Panc1 (cell line): ENCODE measurements around the gene RCBTB2. TPM values are rescaled to one million over a fixed set of nuclear protein-coding genes. Genes with fewer than 3 reads are reported as not detected.

Source experiments
- ATAC-seq: fragments of 200-7000 bp; cut with Tn5 transposase; 2 replicates; pipeline ENCODE4 v1.9.1; 2020; ENCODE audit warnings: mild to moderate bottlenecking, moderate library complexity
- BruUV-seq: library from RNA; stranded (reverse); fragments of 400-500 nt; replicated peaks from 2 replicates; lab custom pipeline; 2021; lab: Mats Ljungman, UMichigan
- CTCF ChIA-PET: fragments of 300-600 bp; sonication (Branson Sonifier 250); formaldehyde crosslinking; loops from one replicate; lab custom pipeline; 2022; ENCODE audit warnings: antibody characterized with exemption; lab: Charles Lee
- POLR2A ChIA-PET: fragments of 300-600 bp; sonication (Branson Sonifier 250); formaldehyde crosslinking; loops from one replicate; lab custom pipeline; 2022; ENCODE audit warnings: antibody characterized with exemption; lab: Charles Lee
- DNase-seq: peaks from one replicate; pipeline ENCODE4 v3.0.0-alpha.2; 2010; ENCODE audit warnings: low read depth, low spot score
- H3K27ac ChIP-seq: 2 replicates; pipeline ENCODE4 v1.5.1; 2011; ENCODE audit warnings: mild to moderate bottlenecking, low read length, inconsistent platforms
- H3K27me3 ChIP-seq: fragments of 200-500 bp; sonication (Bioruptor generic); 2 replicates; pipeline ENCODE4 v1.6.0; 2014; ENCODE audit warnings: low read length, inconsistent platforms; ENCODE audit not compliant: control insufficient read depth, insufficient read depth
- H3K36me3 ChIP-seq: fragments of 200-500 bp; sonication (Bioruptor generic); 2 replicates; pipeline ENCODE4 v1.5.1; 2014; ENCODE audit warnings: inconsistent platforms, mild to moderate bottlenecking, low read length, moderate library complexity; ENCODE audit not compliant: control insufficient read depth, insufficient read depth
- H3K4me1 ChIP-seq: 2 replicates; pipeline ENCODE4 v1.5.1; 2011; ENCODE audit warnings: inconsistent platforms, mild to moderate bottlenecking, low read length, moderate library complexity; ENCODE audit not compliant: control insufficient read depth, insufficient read depth
- H3K4me3 ChIP-seq, 2 experiments: 2 replicates each; pipeline ENCODE4 v1.5.1; 2011 to 2012; ENCODE audit warnings: low read depth in 2 of 2, low read length in 2 of 2, mild to moderate bottlenecking in 2 of 2, inconsistent platforms in 1 of 2, moderate library complexity in 1 of 2
- H3K9me3 ChIP-seq: fragments of 200-500 bp; sonication (Bioruptor generic); 2 replicates; pipeline ENCODE4 v1.5.1; 2014; ENCODE audit warnings: low read depth, mild to moderate bottlenecking, inconsistent platforms, low read length, moderate library complexity; ENCODE audit not compliant: control insufficient read depth, insufficient read depth
- POLR2AphosphoS5 ChIP-seq: IDR thresholded peaks from 2 replicates; pipeline ENCODE4 v1.6.1; 2012; ENCODE audit warnings: mild to moderate bottlenecking, low read depth, low read length, moderate library complexity
- SIN3A ChIP-seq: IDR thresholded peaks from 2 replicates; pipeline ENCODE4 v1.6.1; 2012; ENCODE audit warnings: low read depth, mild to moderate bottlenecking, low read length, moderate library complexity, borderline replicate concordance; ENCODE audit not compliant: insufficient read depth
- TCF7L2 ChIP-seq: IDR thresholded peaks from 2 replicates; pipeline ENCODE4 v1.6.1; 2011; ENCODE audit warnings: mild to moderate bottlenecking, low read depth, low read length, inconsistent platforms
- in situ Hi-C: cut with HindIII; loops from 2 replicates; pipeline ENCODE4 v1.10.0; 2016; ENCODE audit warnings: low sequenced_read_pairs, low pct_unique_long_range_greater_than_20kb
- intact Hi-C: fragments of 100-400 bp; cut with micrococcal nuclease; formaldehyde crosslinking; loops from one replicate; pipeline ENCODE4 v1.10.0; 2022; ENCODE audit not compliant: unreplicated experiment
- total RNA-seq: library from RNA; stranded (reverse); gene quantifications from one replicate; pipeline ENCODE4 v1.2.1, GENCODE V29; 2021; ENCODE audit not compliant: unreplicated experiment
- TF ChIP-seq, protein P1 (sequence below): fragments of 450-650 bp; IDR thresholded peaks from 2 replicates; pipeline ENCODE4 v1.5.1; 2017; ENCODE audit warnings: mild to moderate bottlenecking
- TF ChIP-seq, protein P2 (sequence below), 2 experiments: IDR thresholded peaks; 2 replicates each; pipeline ENCODE4 v1.6.1; 2011 to 2012; ENCODE audit warnings: low read depth in 2 of 2, control low read depth in 1 of 2, low read length in 1 of 2, mild to moderate bottlenecking in 1 of 2, moderate library complexity in 1 of 2; ENCODE audit not compliant: insufficient read depth in 1 of 2

The RCBTB2 gene
- total RNA-seq, 1 experiment from 2014 or later: 4.4 TPM

DNA sequence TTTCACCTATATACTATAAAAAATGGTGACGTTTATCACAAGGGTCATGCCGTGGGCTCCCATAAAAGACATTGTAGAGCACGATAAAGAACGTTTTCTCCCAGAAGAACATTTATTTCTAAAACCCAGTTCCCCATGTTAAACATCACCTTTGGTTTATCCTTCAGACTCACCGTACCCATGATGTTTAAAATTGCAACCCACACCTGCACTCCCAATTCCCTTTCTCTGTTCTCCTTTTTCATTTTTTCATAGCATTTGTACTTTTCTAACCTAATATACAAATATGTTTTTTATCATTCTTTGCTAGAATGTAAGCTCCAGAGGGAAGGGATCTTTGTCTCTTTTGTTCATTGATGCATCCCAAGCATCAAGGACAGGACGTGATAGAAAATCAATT is 2.0 kb downstream of the RCBTB2 start:
- no peak for ATAC-seq
- no peaks in the 10 kb centered on the region for H3K27me3 ChIP-seq
- no peak overlapping the region for H3K4me3 ChIP-seq
- no TSS peak for BruUV-seq
- no peaks in the 10 kb centered on the region for H3K36me3 ChIP-seq
- TF ChIP-seq SIN3A (no peak), TCF7L2 (no peak), POLR2AphosphoS5 (no peak)
- TF ChIP-seq, protein P1, sequence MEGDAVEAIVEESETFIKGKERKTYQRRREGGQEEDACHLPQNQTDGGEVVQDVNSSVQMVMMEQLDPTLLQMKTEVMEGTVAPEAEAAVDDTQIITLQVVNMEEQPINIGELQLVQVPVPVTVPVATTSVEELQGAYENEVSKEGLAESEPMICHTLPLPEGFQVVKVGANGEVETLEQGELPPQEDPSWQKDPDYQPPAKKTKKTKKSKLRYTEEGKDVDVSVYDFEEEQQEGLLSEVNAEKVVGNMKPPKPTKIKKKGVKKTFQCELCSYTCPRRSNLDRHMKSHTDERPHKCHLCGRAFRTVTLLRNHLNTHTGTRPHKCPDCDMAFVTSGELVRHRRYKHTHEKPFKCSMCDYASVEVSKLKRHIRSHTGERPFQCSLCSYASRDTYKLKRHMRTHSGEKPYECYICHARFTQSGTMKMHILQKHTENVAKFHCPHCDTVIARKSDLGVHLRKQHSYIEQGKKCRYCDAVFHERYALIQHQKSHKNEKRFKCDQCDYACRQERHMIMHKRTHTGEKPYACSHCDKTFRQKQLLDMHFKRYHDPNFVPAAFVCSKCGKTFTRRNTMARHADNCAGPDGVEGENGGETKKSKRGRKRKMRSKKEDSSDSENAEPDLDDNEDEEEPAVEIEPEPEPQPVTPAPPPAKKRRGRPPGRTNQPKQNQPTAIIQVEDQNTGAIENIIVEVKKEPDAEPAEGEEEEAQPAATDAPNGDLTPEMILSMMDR: no peak
- TF ChIP-seq, protein P2, sequence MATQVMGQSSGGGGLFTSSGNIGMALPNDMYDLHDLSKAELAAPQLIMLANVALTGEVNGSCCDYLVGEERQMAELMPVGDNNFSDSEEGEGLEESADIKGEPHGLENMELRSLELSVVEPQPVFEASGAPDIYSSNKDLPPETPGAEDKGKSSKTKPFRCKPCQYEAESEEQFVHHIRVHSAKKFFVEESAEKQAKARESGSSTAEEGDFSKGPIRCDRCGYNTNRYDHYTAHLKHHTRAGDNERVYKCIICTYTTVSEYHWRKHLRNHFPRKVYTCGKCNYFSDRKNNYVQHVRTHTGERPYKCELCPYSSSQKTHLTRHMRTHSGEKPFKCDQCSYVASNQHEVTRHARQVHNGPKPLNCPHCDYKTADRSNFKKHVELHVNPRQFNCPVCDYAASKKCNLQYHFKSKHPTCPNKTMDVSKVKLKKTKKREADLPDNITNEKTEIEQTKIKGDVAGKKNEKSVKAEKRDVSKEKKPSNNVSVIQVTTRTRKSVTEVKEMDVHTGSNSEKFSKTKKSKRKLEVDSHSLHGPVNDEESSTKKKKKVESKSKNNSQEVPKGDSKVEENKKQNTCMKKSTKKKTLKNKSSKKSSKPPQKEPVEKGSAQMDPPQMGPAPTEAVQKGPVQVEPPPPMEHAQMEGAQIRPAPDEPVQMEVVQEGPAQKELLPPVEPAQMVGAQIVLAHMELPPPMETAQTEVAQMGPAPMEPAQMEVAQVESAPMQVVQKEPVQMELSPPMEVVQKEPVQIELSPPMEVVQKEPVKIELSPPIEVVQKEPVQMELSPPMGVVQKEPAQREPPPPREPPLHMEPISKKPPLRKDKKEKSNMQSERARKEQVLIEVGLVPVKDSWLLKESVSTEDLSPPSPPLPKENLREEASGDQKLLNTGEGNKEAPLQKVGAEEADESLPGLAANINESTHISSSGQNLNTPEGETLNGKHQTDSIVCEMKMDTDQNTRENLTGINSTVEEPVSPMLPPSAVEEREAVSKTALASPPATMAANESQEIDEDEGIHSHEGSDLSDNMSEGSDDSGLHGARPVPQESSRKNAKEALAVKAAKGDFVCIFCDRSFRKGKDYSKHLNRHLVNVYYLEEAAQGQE (IDR thresholded peaks at IDR 0.05; ENCODE audit: insufficient read depth in 1 of 2, low read depth in 2 of 2, low read length in 1 of 2): no peak
- ChIA-PET CTCF (no interaction called here), POLR2A (no interaction called here)
- intact Hi-C loops: no loop called here
- H3K4me1 ChIP-seq: peaks cover 8% of the 10 kb centered on the region; the same call in 1 of the 2 replicates
- no peaks in the 10 kb centered on the region for H3K9me3 ChIP-seq
- no peak overlapping the region for H3K27ac ChIP-seq
- no peak for DNase-seq
- in situ Hi-C loops: no loop called here

GRCh38 chr13:48528720-48529119 is 4.2 kb downstream of the RCBTB2 start:
- no peak overlapping the region for H3K4me3 ChIP-seq
- TF ChIP-seq TCF7L2 (no peak), POLR2AphosphoS5 (no peak), SIN3A (no peak)
- TF ChIP-seq, protein P1: no peak
- TF ChIP-seq, protein P2 (IDR thresholded peaks at IDR 0.05; ENCODE audit: insufficient read depth in 1 of 2, low read depth in 2 of 2, low read length in 1 of 2): no peak
- no peaks in the 10 kb centered on the region for H3K9me3 ChIP-seq
- in situ Hi-C loops (no loop called here), intact Hi-C loops (no loop called here)
- BruUV-seq: no TSS peak
- POLR2A ChIA-PET: no interaction called here
- H3K4me1 ChIP-seq: peaks cover 8% of the 10 kb centered on the region; the same call in 1 of the 2 replicates
- ATAC-seq (no peak), DNase-seq (no peak)
- CTCF ChIA-PET: no interaction called here
- no peaks in the 10 kb centered on the region for H3K36me3 ChIP-seq
- no peak overlapping the region for H3K27ac ChIP-seq
- no peaks in the 10 kb centered on the region for H3K27me3 ChIP-seq
